WI38 (cell line): ENCODE results near the gene GYS1.

Experiments
- H3K4me3 ChIP-seq: 2 replicates; pipeline ENCODE4 v1.5.1; 2011; ENCODE audit warnings: low read depth, mild to moderate bottlenecking, control low read depth, low read length
- TF ChIP-seq, protein P1 (sequence below): IDR thresholded peaks from 2 replicates; pipeline ENCODE4 v1.5.1; 2012; ENCODE audit warnings: low read depth, mild to moderate bottlenecking, control low read depth, low read length

Gene GYS1

DNA sequence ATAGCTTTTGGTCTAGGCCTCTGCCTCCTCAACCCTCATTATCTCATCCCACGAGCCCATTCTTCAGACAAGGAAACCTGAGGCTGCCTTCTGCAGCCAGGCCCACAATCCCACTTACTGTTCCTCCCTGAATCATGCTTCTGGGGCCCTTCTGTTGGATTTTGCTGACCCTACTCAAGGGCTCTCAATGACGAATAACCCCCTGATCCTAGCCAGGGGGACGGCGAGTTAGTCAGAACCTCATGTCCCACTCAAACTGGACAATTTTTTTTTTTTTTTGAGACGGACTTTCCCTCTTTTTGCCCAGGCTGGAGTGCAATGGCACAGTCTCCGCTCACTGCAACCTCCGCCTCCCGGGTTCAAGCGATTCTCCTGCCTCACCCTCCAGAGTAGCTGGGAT lies 29.0 kb upstream of the GYS1 start:
- TF ChIP-seq, protein P1, sequence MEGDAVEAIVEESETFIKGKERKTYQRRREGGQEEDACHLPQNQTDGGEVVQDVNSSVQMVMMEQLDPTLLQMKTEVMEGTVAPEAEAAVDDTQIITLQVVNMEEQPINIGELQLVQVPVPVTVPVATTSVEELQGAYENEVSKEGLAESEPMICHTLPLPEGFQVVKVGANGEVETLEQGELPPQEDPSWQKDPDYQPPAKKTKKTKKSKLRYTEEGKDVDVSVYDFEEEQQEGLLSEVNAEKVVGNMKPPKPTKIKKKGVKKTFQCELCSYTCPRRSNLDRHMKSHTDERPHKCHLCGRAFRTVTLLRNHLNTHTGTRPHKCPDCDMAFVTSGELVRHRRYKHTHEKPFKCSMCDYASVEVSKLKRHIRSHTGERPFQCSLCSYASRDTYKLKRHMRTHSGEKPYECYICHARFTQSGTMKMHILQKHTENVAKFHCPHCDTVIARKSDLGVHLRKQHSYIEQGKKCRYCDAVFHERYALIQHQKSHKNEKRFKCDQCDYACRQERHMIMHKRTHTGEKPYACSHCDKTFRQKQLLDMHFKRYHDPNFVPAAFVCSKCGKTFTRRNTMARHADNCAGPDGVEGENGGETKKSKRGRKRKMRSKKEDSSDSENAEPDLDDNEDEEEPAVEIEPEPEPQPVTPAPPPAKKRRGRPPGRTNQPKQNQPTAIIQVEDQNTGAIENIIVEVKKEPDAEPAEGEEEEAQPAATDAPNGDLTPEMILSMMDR: no peak
- no peak overlapping the region for H3K4me3 ChIP-seq

DNA sequence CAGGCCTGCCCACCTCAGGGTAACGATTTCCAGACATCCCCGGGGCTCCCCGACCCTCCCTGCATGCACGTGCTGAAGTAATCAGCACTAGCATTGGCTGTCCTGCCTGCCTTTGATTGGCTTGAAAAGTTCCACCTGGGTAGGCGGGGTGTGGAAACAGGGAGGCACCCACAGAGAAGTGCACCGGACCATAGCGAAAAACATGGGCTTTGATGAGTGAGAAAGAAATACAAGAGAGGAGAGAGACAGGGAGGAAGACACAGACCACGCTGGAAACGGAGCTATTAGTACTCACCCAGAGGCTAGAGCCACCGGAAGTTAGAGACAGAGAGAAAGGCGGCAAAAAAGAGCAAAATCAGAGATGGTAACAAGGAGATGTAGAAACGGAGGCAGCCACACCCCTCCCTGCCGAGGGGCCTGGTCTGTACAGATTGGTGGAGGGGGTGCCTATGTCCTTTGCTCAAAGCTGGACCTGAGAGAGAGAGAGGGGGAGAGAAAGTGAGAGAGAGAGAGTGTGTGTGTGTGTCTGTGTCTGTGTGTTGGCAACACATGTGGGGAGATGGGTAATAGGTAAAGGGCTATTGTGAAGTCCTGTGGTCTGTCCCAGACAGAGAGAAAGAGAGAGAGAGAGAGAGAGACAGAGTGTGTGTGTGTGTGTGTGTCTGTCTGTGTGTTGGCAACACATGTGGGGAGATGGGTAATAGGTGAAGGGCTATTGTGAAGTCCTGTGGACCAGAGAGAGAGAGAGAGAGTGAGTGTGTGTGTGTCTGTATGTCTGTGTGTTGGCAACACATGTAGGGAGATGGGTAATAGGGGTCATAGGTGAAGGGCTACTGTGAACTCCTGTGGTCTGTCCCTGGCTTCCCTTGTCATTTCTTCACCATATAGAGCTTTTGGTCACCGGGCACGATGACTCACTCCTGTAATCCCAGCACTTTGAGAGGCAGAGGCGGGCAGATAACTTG lies 28.1 kb upstream of the GYS1 start:
- TF ChIP-seq, protein P1: no peak
- H3K4me3 ChIP-seq: no peak overlapping the region

DNA sequence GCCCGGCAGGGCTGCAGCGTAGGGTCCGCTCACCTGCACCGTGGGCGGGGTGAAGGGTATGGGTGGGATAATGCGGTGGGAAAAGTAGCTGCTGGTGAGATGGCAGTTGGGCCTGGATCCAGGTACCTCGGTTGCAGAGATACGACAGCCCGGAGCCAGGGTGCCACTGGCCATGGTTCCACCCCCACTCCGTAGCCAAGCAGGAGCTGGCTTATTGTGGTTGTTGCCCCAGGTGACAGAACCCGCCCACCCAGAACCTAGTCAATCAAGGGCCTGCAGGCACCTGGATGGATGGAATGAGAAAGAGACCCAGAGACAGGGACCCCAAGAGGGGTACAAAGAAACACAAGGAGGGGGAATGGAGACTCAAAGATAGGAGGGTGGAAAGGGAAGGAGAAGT lies 27.2 kb upstream of the GYS1 start:
- TF ChIP-seq, protein P1: no peak
- H3K4me3 ChIP-seq: no peak overlapping the region

DNA sequence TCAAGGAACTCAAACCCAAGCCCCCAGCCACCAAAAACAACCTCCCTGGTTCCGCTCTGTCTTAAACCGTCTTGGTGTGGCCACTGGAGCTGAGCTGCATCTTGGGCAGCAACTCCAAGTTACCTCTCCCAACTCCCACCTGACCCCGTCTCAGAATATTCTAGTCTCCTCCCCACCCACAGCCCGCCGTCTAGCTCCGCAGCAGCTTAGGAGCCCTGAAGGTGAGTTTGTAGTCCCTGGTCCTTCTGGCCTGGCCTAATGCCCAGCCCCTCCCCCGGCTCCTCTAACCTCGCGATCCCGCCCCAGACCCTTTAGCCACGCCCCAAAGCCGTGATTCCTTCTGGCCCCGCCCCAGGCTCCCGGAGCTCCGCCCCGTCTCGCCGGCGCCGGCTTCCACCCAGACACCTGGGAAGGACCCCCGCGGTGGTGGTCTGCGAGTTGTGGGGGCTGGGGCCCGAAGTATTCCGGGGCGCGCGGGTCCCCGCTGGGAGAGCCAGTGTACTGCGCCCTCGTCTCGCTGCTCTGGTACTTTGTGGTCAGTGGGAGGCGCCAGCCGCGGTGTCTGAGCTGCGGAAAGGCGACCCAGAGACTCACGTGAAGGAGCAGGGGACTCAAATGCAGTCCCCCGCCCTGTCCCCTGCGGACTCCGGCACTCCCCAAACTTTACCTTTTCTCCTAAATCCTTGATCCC lies 26.3 kb upstream of the GYS1 start:
- TF ChIP-seq, protein P1: no peak
- peak overlapping the region; percentile 46 for H3K4me3 ChIP-seq

DNA sequence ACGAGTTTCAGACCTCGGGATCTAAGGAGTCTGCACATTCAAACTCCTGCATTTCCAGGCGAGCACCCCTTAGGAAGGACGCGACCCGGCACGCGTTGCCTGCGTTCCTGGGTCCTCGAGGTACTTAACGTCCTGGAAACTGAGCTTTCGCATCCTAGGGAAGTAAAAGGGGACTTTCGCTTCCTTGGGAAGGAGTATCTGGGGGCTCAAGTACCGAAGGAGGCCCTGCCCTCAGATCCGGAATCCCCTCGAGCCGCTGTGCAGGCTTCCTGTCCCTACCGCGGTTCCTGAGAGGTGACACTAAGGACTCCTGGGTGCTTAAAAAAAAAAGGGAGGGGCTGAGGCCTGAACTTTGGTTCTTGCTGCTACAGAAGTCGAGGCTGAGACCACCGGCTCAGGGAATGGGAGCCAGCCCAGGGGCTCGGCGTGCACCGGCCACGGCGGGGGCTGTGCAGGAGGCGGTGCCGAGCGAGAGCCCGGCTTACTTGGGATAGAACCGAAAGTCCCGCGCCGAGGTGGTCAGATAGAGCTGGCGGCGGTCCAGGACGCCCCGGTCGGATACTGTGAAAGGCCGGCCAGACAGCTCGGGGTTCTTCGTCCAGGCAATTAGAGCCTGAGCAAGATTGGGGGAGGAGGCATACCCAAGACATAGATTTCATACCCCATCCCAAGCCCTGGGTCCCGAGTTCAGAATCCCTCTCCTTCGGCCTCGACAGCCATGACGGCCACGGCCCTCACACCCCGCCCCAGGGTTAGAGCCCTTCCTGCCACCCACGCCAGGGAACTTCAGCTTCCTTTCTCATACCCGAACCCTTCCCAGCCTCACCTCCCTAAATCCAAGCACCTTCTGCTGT lies 25.5 kb upstream of the GYS1 start:
- H3K4me3 ChIP-seq: peak overlapping the region; percentile 54

DNA sequence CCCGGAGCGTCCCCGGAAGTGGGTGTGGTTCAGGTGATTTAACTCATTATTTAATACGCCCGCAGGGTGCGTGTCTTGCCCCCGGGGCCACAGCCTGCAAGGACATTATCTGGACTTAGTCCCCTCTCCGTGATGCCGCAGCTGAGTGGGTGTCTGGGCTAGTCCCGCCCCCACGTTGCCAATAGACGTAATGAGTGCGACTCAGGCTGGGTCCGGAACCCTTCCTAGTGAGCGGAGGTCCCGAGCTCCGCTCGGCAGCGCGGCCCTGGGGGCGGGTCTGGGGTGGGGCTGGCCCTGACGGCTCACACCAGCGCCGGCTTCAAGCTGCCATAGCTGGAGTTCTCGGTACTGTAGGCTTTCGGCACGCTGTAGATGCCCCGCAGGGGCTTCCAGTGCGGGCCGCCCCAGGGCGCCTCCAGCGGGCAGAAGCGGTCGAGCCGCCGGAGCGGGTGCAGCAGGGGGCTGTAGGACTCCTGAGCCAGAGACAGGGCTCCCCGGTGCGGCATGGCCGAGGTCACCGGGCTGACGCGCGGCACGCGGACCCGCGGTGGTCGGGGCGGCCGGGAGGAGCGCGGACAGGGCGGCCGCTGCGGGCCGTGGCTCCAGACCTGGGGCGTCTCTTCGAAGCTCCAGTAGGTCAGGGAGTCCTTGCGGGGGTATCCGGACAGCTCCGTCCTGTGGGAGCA lies 24.7 kb upstream of the GYS1 start:
- TF ChIP-seq, protein P1: peak; percentile 24
- H3K4me3 ChIP-seq: peak overlapping the region; percentile 54
